Skin epidermis (tissue), 12 donors: ENCODE results near the gene ARHGEF16.

Source experiments
- H3K27ac ChIP-seq, 21 experiments: fragments of 200-600 bp; sonication (generic) in 11 of 21; one replicate each; pipeline ENCODE4 v1.5.0; 2020; ENCODE audit warnings: mild to moderate bottlenecking in 3 of 21, inconsistent platforms in 2 of 21, moderate library complexity in 2 of 21
- H3K4me3 ChIP-seq, 7 experiments: fragments of 200-600 bp; sonication (generic) in 2 of 7; one replicate each; pipeline ENCODE4 v1.5.0; 2020; ENCODE audit warnings: inconsistent platforms in 2 of 7, mild to moderate bottlenecking in 2 of 7, moderate library complexity in 1 of 7

ARHGEF16 gene

DNA sequence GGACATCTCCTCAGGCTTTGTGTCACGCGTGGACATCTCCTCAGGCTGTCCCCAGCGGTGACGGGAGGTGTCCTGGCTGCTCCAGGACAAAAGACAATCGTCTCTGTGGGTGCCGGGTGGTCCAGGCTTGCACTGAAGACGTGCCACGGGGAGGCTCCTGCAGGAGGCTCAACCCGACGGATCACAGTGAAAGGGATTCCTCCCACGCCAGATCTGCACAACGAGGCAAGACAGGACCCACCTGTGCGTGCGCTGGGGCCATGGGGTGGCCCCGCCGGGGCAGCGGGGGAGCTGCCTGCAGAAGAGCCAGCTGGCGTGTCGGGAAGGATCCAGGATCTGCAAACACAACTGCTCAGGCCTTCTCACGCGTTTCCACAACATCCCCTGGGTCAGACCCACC lies 18.8 kb upstream of the ARHGEF16 start:
- Histone ChIP-seq H3K27ac (no peak overlapping the region), H3K4me3 (no peak overlapping the region)

GRCh38 chr1:3436451-3436850 lies 18.0 kb upstream of the ARHGEF16 start:
- Histone ChIP-seq H3K4me3 (no peak overlapping the region), H3K27ac (no peak overlapping the region)

GRCh38 chr1:3436901-3437300 lies 17.6 kb upstream of the ARHGEF16 start:
- Histone ChIP-seq H3K27ac (no peak overlapping the region), H3K4me3 (no peak overlapping the region)

- Histone ChIP-seq H3K27ac (no peak overlapping the region), H3K4me3 (no peak overlapping the region)
Observed at GRCh38 chr1:3438661-3439180, 15.7 kb upstream of the ARHGEF16 start.

GRCh38 chr1:3439346-3440299 lies 14.8 kb upstream of the ARHGEF16 start:
- H3K4me3 ChIP-seq: no peak overlapping the region
- H3K27ac ChIP-seq: no peak overlapping the region

- H3K4me3 ChIP-seq: no peak overlapping the region
- no peak overlapping the region for H3K27ac ChIP-seq
Observed at GRCh38 chr1:3440300-3440681, 14.2 kb upstream of the ARHGEF16 start.

DNA sequence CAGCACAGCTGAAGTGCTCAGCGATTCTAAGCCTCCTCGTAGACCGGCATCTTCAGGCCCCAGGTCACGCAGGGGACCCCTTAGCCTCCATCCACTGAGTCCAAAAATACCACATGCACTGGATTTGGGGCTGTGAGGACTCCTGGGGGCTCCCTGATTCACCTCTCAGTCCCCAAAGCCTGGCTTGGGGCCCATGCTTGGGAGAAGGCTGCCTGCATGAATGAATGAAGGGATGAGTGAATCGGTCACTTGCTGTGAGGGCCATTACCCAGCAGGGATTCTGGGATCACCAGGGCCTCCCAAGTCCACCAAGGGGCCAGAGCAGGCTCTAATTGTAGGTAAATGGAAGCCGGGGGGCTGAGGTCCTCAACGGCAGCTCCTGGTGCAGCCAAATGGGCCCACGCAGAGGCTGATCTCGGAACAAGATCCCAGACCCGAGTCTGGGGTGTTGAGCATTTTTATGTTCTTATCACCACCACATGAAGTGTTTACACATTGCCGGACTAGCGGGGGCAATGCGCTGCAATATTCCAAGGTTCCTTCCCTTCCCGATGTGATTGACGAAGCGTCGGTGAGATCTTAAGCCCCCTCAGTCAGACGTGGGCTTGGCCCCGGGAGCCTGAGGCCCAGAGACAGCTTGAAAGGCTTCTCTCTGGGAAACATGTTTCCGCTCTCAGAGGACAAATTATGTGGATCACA lies 13.6 kb upstream of the ARHGEF16 start:
- no peak overlapping the region for H3K27ac ChIP-seq
- no peak overlapping the region for H3K4me3 ChIP-seq

GRCh38 chr1:3441410-3441847 lies 13.0 kb upstream of the ARHGEF16 start:
- Histone ChIP-seq H3K4me3 (no peak overlapping the region), H3K27ac (no peak overlapping the region)

- Histone ChIP-seq H3K4me3 (no peak overlapping the region), H3K27ac (peak overlapping the region in 1 of 21 experiments; percentile 38)
Observed at GRCh38 chr1:3441880-3442279, 12.6 kb upstream of the ARHGEF16 start.

DNA sequence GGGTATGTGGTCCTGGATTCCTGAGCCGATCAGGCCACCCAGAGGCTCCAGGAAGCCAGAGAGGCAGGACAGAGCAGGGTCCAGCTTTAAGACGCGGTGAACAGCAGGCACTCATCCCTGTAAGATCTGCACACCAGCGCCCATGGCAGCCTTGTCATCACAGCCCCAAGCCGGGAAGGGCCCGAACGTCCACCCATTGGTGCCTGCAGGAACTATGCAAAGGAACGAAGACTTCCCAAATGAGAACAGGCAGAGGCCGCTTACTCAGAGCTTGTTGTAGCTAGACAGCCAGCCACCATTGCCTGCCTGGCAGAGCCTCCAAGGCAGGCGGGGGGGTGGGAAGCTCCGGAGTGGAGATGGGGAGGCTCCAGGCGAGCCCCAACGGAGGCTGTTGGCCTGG lies 12.1 kb upstream of the ARHGEF16 start:
- peak overlapping the region in 1 of 21 experiments; percentile 38 for H3K27ac ChIP-seq
- H3K4me3 ChIP-seq: no peak overlapping the region

DNA sequence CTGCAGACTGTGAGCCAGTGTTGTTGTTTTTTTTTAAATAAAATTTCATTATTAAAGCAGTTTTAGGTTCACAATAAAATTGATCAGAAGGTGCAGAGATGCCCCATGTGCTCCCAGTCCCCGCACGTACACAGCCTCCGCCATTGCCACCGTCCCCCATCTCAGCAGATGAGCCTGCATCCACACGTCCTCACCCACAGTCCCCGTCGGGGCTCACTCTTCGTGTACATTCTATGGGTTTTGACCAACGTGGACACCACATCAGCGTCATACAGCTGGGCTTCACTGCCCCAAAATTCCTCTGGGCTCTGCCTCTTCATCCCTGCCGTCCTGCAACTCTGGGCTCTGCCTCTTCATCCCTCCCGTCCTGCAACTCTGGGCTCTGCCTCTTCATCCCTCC lies 11.6 kb upstream of the ARHGEF16 start:
- H3K4me3 ChIP-seq: no peak overlapping the region

DNA sequence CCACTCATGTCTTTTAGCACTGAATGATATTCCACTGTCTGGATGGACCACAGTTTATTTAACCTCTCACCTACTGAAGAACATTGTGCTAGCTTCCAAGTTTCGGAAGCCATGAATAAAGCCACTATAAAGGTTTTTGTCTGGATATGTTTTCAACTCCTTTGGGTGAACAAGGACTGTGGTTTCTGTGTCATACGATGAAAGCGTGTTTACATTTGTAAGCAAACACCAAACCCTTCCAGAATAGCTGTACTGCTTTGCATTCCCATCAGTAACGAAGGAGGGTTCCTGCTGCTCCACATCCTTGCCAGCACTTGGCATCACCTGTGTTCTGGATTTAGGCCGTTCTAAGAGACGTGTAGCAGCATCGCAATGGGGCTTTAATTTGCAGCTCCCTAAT lies 10.7 kb upstream of the ARHGEF16 start:
- no peak overlapping the region for H3K27ac ChIP-seq
- H3K4me3 ChIP-seq: no peak overlapping the region

More for the DNA sequence above, 11.6 kb upstream of the ARHGEF16 start:
- H3K27ac ChIP-seq: no peak overlapping the region

- Histone ChIP-seq H3K27ac (no peak overlapping the region), H3K4me3 (no peak overlapping the region)
Observed at GRCh38 chr1:3444298-3444697, 10.2 kb upstream of the ARHGEF16 start.

GRCh38 chr1:3444736-3445135 lies 9.7 kb upstream of the ARHGEF16 start:
- H3K27ac ChIP-seq: no peak overlapping the region
- no peak overlapping the region for H3K4me3 ChIP-seq

DNA sequence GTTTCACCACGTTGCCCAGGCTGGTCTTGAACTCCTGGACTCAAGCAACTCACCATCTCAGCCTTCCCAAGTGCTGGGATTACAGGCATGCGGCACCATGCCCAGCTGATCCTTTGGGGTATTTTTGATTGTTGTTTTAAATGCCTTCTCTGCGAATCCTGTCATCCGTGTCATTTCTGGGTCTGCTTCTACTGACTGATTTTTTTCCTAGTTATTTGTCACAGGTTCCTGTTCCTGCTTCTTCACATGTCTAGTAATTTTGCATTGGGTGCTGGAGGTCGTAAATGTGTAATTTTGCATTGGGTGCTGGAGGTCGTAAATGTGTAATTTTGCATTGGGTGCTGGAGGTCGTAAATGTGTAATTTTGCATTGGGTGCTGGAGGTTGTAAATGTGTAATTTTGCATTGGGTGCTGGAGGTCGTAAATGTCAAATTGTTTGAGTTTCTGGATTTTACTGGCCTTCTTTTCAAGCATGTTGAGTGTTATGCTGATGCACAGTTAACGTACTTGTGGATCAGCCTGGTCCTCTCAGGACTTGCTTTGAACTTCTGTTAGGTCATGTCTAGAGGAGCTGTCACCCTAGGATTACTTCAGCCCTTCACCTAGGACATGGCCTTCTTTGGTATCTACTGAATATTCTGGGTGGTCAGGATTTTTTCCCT lies 4.1 kb upstream of the ARHGEF16 start:
- no peak overlapping the region for H3K27ac ChIP-seq
- no peak overlapping the region for H3K4me3 ChIP-seq

DNA sequence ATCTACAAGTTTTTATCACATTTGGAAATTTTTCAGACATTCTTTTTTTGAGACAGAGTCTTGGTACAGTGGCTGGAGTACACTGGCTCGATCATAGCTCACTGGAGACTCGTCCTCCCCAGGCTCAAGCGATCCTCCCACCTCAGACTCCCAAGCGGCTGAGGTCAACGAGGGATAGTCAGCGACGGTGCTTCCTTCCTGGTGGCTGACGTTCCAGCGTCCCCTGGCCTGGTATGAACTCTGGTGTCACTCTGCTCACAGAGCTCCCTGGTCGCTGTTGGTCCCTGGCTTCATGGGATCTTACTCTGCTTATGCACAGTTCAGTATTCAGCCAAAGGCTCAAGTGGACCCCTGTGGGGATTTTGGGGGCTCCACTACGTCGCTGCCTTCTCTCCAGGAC lies 3.5 kb upstream of the ARHGEF16 start:
- no peak overlapping the region for H3K27ac ChIP-seq
- no peak overlapping the region for H3K4me3 ChIP-seq

- H3K27ac ChIP-seq: no peak overlapping the region
- H3K4me3 ChIP-seq: no peak overlapping the region
Observed at GRCh38 chr1:3451994-3452865, 2.2 kb upstream of the ARHGEF16 start.

DNA sequence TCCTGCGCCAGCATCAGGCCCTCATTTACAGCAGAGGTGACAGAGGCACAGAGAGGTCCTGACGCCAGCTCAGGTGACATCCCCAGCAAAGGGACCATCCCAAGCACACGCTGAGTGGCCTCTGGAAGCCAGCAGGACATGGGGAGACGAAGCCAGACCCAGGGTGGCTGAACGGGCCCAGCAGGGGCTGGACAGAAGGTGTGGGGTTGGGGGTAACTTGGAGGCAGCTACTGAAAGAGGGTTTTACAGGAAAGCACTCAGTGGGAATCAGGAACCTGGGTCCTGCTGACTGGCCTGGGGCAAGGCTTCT lies 1.6 kb upstream of the ARHGEF16 start:
- H3K4me3 ChIP-seq: no peak overlapping the region
- H3K27ac ChIP-seq: no peak overlapping the region

DNA sequence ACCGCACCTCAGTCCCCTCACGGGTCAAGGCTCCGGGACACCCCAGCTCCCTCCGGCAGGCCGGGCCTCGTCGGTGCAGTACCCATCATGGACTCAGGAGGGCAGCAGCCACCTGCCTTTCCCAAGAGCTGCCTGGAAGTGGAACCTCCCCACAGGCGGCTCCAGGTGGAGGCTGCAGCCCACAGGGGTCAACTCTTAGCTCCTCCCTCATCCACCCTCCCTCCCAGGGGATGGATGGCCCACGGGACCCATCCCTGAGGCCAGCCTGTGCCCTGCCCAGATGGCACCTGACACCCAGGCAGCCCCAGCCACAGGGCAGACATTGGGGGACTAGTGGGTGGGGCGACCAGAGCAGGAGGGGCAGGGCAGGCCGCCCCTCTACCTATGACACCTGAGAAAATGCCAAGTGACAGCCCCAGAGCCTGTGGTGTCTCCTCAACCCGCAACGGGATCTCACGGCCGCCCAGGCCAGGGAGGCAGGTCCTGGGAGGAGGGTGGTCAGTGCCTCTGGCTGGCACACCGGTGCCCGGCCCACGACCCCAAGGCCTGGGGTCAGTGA lies 1.2 kb upstream of the ARHGEF16 start:
- H3K4me3 ChIP-seq: no peak overlapping the region
- no peak overlapping the region for H3K27ac ChIP-seq
